ENCODE results near the gene NDUFAF2.

The NDUFAF2 gene

GRCh38 chr5:61018062-61018461 lies 73.1 kb downstream of the NDUFAF2 start:
- no peak overlapping the region for H3K4me3 ChIP-seq (IDR thresholded peaks at IDR 0.05; ENCODE audit: insufficient read depth, low read depth, low read length)
- no peak overlapping the region for H2AFZ ChIP-seq (ENCODE audit: low read depth)
- no peaks in the 10 kb centered on the region for H4K20me1 ChIP-seq (ENCODE audit: insufficient read depth)
- H3K9ac ChIP-seq, result no peak overlapping the region
- H3K36me3 ChIP-seq (ENCODE audit: insufficient read depth), result no peaks in the 10 kb centered on the region
- no peaks in the 10 kb centered on the region for H3K27me3 ChIP-seq (ENCODE audit: insufficient read depth, low read depth)
- H3K27ac ChIP-seq, result no peak overlapping the region
- TF ChIP-seq, protein P1, sequence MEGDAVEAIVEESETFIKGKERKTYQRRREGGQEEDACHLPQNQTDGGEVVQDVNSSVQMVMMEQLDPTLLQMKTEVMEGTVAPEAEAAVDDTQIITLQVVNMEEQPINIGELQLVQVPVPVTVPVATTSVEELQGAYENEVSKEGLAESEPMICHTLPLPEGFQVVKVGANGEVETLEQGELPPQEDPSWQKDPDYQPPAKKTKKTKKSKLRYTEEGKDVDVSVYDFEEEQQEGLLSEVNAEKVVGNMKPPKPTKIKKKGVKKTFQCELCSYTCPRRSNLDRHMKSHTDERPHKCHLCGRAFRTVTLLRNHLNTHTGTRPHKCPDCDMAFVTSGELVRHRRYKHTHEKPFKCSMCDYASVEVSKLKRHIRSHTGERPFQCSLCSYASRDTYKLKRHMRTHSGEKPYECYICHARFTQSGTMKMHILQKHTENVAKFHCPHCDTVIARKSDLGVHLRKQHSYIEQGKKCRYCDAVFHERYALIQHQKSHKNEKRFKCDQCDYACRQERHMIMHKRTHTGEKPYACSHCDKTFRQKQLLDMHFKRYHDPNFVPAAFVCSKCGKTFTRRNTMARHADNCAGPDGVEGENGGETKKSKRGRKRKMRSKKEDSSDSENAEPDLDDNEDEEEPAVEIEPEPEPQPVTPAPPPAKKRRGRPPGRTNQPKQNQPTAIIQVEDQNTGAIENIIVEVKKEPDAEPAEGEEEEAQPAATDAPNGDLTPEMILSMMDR (conservative IDR thresholded peaks at IDR 0.05; ENCODE audit: low read depth, low read length), result no peak
- H3K79me2 ChIP-seq (ENCODE audit: insufficient read depth, low read depth), result peaks cover 4% of the 10 kb centered on the region; the same call in 1 of the 2 replicates
- H3K4me2 ChIP-seq, result no peak overlapping the region
- H3K4me1 ChIP-seq (ENCODE audit: low read depth, poor library complexity, severe bottlenecking), result peaks cover 14% of the 10 kb centered on the region

DNA sequence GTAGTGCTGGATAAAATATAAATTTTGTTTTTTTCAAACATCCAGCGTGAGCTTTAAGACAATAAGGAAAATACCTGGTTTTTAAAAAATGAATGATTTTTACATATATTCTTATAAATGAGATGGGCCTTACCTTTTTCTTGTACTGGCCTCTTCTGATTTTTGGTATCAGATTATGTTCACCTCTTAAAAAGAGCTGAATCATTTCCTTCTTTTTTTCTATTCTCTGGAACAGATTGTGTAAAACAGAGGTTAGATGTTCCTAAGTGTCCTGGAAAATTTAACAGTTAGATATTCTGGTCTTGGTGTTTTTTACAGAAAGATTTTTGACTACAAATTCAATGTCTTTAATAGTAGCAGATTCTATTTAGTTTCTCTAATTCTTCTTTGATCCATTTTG lies 74.6 kb downstream of the NDUFAF2 start:
- H3K27me3 ChIP-seq (ENCODE audit: insufficient read depth, low read depth), result no peaks in the 10 kb centered on the region
- no peaks in the 10 kb centered on the region; the same call in 1 of the 2 replicates for H3K79me2 ChIP-seq (ENCODE audit: insufficient read depth, low read depth)
- no peak overlapping the region for H3K4me2 ChIP-seq
- no peak overlapping the region for H3K4me3 ChIP-seq (IDR thresholded peaks at IDR 0.05; ENCODE audit: insufficient read depth, low read depth, low read length)
- H2AFZ ChIP-seq (ENCODE audit: low read depth), result no peak overlapping the region
- H3K4me1 ChIP-seq (ENCODE audit: low read depth, poor library complexity, severe bottlenecking), result peaks cover 19% of the 10 kb centered on the region
- no peak overlapping the region for H3K9ac ChIP-seq
- TF ChIP-seq, protein P1 (conservative IDR thresholded peaks at IDR 0.05; ENCODE audit: low read depth, low read length), result no peak
- H3K27ac ChIP-seq, result no peak overlapping the region
- H4K20me1 ChIP-seq (ENCODE audit: insufficient read depth), result no peaks in the 10 kb centered on the region
- H3K36me3 ChIP-seq (ENCODE audit: insufficient read depth), result no peaks in the 10 kb centered on the region

GRCh38 chr5:61020415-61020814 lies 75.4 kb downstream of the NDUFAF2 start:
- TF ChIP-seq, protein P1 (conservative IDR thresholded peaks at IDR 0.05; ENCODE audit: low read depth, low read length), result no peak
- no peak overlapping the region for H3K4me3 ChIP-seq (IDR thresholded peaks at IDR 0.05; ENCODE audit: insufficient read depth, low read depth, low read length)
- H3K36me3 ChIP-seq (ENCODE audit: insufficient read depth), result no peaks in the 10 kb centered on the region
- H3K9ac ChIP-seq, result no peak overlapping the region
- H3K4me1 ChIP-seq (ENCODE audit: low read depth, poor library complexity, severe bottlenecking), result peaks cover 19% of the 10 kb centered on the region
- H3K4me2 ChIP-seq, result no peak overlapping the region
- H2AFZ ChIP-seq (ENCODE audit: low read depth), result no peak overlapping the region
- no peak overlapping the region for H3K27ac ChIP-seq
- no peaks in the 10 kb centered on the region for H4K20me1 ChIP-seq (ENCODE audit: insufficient read depth)
- no peaks in the 10 kb centered on the region; the same call in 1 of the 2 replicates for H3K79me2 ChIP-seq (ENCODE audit: insufficient read depth, low read depth)
- no peaks in the 10 kb centered on the region for H3K27me3 ChIP-seq (ENCODE audit: insufficient read depth, low read depth)

- Histone ChIP-seq H3K4me1 (ENCODE audit: low read depth, poor library complexity, severe bottlenecking) (peaks cover 19% of the 10 kb centered on the region), H3K9ac (no peak overlapping the region), H3K36me3 (ENCODE audit: insufficient read depth) (no peaks in the 10 kb centered on the region), H3K79me2 (ENCODE audit: insufficient read depth, low read depth) (no peaks in the 10 kb centered on the region; the same call in 1 of the 2 replicates), H3K27me3 (ENCODE audit: insufficient read depth, low read depth) (no peaks in the 10 kb centered on the region), H3K4me3 (IDR thresholded peaks at IDR 0.05; ENCODE audit: insufficient read depth, low read depth, low read length) (no peak overlapping the region), H3K27ac (no peak overlapping the region), H4K20me1 (ENCODE audit: insufficient read depth) (no peaks in the 10 kb centered on the region), H2AFZ (ENCODE audit: low read depth) (no peak overlapping the region), H3K4me2 (no peak overlapping the region)
- TF ChIP-seq, protein P1 (conservative IDR thresholded peaks at IDR 0.05; ENCODE audit: low read depth, low read length), result no peak
Observed at GRCh38 chr5:61023131-61023530, 78.1 kb downstream of the NDUFAF2 start.
